SHP77 treated with DMSO at 0.1 percent for 48 hours (cell line): ENCODE measurements around the gene RNF41.
A peak's percentile ranks its signal among the peaks of the same experiment; 100 is the strongest.

Experiments
- DNase-seq: peaks from one replicate; lab custom pipeline; 2025; lab: John Stamatoyannopoulos, UW

RNF41 gene

GRCh38 chr12:56243731-56244181 lies 22.0 kb upstream of the RNF41 start:
- DNase-seq = no peak

DNA sequence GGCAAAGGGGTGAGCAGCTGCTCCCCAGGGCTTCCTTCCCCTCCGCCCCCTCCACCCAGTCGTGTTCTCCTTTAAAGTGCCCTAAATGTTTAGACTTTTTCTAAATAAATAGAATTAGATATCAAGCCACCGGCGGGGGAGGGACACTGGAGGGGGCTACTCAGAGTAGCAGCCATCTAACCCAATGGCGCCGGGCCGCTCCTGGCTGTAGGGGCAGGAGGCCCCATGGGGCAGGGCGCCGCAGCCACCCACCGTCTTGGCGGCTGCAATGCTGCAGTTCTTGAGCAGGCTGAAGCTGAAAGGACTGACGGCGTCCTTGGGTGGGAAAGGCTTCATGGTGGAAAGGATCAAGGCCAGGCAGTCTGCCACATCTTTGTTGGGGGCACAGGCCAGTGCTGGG lies 21.3 kb upstream of the RNF41 start:
- no peak for DNase-seq

DNA sequence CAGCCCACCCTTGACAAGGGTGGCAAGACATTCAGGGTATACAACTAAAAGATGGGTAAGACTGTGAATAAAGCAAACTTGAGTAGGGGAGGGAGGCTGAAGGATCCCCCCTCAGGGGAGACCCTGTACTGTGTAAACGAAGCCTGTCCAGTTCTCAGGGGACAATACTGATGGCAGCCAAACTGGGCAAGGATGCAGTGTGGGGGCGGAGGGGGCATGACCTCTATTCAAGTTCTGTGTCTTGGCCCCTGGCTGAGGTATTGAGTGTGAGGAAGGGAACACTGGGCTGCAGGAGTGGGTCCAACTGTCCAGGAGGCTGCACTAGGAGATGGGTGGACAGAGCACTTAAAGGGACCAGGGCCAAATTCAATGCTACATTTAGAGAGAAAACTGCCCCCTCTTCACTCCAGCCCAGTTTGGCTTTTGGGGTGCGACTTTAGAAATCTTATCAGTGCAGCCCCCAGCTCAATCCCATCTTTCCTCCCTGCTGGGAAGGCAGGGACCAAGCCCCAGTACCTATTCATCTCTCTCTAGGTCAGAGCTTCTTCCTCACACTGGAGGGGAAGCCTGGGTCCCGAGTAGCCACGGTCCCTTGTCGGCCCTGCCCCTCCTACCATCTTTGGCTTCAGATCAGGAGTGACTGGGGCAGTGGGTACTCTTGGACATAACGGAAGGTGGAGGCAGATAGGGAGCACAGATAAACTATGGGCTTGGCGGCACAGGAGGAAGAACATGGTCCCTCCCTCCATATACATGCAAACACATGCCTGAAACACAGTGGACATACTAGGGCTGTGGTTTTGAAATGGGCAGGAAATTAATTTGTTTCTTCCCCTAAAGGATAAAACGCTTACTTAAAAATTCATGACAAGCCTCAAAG lies 19.9 kb upstream of the RNF41 start:
- DNase-seq = no peak

DNA sequence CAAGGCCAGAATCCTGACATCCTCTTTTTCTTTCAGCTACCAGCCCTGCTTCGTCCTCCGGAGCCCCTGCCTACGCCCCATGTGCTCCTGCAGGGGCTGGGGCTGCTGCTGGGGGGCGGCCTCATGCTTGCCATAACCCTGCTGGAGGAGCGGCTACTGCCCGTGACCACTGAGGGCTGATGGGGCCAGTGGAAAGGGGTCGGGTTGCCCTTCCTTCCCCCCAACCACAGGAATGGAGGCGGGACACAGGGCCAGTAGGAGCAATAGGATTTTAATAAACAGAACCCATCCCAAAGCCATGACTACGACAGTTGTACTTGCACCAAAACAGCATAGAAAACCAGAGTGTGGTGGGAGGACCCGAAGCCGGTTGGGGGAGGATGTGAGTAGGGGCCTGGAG lies 15.8 kb upstream of the RNF41 start:
- DNase-seq = no peak

DNA sequence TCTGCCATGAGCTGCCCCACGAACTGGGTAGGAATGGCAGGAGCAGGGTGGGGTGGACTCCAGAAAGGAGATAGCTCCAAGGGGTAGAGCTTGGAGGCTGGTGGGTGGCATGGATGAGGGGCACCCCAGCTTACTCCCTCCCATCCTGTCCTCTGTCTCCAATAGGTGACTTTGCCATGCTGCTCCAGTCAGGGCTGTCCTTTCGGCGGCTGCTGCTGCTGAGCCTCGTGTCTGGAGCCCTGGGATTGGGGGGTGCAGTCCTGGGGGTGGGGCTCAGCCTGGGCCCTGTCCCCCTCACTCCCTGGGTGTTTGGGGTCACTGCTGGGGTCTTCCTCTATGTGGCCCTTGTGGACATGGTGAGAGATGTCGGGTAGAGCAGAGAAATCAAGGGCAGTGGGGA lies 15.3 kb upstream of the RNF41 start:
- DNase-seq = no peak

DNA sequence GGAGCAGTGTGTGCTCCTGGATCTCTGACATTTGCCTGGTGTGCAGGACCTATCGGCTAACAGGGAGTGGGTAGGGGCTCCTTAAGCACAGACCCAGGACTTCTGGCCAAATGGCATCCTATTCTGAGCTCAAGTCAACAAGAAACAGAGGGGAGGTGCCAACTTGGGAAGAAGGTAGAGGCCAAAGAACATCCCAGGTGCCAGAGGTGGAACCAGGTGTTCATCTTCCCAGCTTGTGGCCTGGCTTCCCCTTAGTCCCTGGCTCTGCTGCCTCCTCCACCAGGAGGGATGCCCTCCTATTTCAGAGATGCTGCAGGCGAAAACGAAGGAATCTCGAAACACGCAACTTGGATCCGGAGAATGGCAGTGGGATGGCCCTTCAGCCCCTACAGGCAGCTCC lies 14.4 kb upstream of the RNF41 start:
- no peak for DNase-seq

GRCh38 chr12:56234746-56235436 lies 13.2 kb upstream of the RNF41 start:
- no peak for DNase-seq

DNA sequence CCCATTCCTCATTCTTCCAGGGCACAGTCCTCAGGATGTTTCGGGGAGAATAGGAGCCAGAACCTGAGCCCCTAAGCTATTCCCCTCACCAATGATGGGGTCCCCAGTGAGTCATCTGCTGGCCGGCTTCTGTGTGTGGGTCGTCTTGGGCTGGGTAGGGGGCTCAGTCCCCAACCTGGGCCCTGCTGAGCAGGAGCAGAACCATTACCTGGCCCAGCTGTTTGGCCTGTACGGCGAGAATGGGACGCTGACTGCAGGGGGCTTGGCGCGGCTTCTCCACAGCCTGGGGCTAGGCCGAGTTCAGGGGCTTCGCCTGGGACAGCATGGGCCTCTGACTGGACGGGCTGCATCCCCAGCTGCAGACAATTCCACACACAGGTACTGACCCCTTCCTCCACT lies 9.5 kb upstream of the RNF41 start:
- no peak for DNase-seq

GRCh38 chr12:56230432-56231183 lies 8.9 kb upstream of the RNF41 start:
- DNase-seq = no peak

DNA sequence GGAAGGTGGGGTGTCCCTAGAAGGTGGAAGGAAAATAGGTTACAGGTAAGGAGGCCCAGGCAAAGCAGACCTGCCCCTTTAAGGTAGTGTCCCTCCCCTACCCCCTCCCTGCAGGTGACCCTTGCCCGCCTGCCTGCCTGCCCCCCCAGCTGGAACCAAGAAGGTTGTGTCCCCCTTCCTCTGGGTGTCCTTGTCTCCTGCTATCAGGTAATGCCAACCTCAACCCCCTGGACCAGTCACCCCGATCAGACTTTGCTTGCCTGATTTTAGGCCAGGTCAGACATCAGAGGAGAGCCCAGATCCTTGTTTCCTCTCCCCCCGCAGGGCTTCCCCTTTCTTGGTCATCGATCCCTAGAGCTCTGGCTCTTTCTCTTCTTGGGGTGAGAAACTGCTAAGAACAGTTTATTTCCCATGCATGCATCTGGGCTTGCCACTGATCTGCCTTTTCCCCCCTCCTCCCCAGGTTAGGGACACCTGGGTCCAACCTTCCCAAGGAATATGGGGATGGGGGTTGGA lies 8.3 kb upstream of the RNF41 start, which contains the start of gene SLC39A5:
Gene SLC39A5, plus strand, starts transcription at position 136 of the 516 bp plus-strand sequence. CDS start 1,224 bp downstream, outside the sequence.
- no peak for DNase-seq

DNA sequence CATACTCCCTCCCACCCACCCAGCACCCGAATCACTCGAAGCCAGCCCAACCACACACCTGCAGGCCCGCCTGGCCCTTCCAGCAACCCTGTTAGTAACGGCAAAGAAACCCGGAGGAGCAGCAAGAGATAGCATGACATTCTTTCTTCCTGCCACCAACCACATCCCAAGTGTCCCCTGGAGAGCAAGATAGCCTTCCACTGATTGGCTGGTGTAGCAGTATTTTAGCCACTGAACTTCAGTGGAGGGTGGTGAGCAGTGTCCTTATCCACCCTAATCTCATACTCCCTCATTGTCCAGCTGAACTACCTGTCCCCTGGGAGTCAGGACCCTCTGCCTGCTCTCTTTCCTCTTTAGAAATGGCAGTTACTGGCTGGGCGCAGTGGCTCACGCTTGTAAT lies 7.4 kb upstream of the RNF41 start:
- no peak for DNase-seq

DNA sequence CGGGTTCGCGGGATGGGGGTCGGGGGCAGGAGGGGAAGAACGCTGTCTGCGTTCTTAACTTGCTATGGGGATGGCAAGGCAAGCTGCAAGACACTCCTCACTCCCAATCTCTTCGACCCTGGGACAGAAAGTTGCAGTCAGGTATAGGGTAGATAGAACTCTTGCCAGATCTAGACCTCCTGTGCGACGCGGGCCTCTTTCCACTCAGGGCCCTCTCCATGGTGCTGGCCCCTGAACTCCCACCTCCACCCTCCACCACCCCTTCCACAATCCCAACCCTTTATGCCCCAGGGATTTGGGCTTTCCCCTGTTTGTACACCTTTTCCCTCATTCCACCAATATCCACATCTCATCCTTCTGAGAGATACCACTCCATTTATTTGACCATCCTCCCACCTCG lies 3.2 kb upstream of the RNF41 start:
- DNase-seq = no peak

DNA sequence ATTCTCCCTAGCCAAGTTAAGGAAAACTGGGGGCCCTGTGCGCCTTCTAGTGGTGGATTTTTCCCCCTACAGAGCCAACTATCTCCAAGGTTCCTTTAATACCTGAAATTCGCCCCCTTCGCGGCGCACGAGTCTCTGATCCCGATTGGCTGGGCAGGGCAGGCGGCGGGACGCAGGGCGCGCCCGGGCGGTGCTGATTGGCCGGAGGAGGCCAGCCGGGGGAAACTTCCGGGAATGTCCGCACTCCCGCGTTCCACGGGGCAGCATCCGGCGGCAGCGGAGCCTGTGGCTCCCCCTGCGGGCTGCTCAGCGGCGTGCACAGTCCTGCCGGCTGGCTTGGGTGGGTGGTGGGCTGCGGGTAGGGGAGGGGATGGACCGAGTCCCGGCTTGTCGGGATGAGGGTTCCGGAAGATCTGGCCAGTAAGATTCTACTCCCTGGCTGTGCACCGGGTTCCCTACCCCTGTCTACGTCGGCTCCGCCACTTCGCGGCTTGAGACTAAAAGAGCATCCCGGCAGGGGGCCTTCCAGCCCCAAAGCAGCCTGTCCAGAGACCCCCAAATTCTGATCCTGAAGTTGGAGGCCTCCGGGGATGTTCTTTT lies 2.5 kb upstream of the RNF41 start, which contains the start of gene NABP2:
Gene NABP2, plus strand, starts transcription at position 241 of the 600 bp plus-strand sequence. CDS start 515 bp downstream, outside the sequence.
- DNase-seq = peak; percentile 95

GRCh38 chr12:56223571-56224101 lies 1.9 kb upstream of the RNF41 start:
- DNase-seq = no peak

DNA sequence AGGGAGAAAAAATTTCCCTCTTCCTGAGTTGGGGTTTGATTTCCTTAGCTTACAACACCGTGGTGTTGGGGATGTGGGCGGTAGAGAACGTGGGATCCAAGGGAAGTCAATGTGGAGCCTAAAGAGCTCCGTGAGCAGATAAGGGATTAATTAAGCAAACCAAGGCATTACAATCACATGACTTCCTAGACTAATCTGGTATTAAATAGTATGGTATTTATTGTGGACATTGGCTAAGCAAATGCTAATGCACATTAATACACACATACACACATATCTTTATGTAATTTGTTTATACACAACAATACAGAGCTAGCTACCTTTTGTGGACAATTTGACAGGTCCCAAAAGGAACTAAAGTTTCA lies 791 bp upstream of the RNF41 start:
- DNase-seq = no peak

- DNase-seq = no peak
Measured at GRCh38 chr12:56221232-56221756, 428 bp downstream of the RNF41 start.

- no peak for DNase-seq
Measured at GRCh38 chr12:56220611-56221231, 1.0 kb downstream of the RNF41 start.

- DNase-seq = no peak
Measured at GRCh38 chr12:56219840-56220239, 1.9 kb downstream of the RNF41 start.

DNA sequence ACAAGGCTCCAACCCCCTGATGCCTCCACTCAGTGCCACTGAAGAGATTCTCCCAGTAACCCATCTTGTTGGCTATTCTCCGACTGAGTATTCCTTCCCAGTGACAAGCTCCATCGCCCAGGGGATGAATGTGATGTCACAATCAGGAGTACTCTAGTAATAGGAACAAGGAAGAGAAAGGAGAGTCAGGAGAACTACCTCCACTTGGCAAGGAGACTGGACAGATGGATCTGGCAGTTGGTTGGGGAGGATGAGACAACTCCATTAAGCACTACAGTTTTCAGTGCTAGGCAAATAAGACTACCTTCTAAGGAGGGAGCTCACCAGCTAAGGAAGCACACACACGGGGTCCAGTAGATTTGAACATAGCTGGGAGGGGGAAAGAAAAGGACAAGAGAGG lies 5.3 kb downstream of the RNF41 start:
- DNase-seq = no peak

GRCh38 chr12:56213878-56214277 lies 7.8 kb downstream of the RNF41 start:
- no peak for DNase-seq

DNA sequence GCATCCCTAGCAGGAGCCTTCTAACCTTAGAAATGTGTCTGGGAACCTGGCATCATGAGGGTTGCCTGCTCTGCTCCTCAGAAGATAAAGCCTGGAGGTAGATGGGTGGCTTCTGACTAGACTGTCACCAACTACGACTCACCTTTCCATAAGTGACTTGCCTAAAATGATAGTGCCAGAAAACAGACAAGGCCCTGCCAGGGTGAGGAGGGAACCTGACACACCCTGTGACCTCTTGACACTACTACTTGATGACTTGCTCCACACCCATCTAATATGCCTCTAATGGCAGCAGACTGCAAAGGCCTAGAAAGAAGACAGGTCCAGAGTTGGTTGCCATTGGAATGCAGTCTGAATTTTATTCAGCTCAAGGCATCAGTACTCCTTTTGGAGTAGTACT lies 9.4 kb downstream of the RNF41 start:
- DNase-seq = no peak
